Lower lobe of right lung (tissue), 2 donors: ENCODE measurements around the gene ALG11. TPM values are rescaled to one million over a fixed set of nuclear protein-coding genes. Genes with fewer than 3 reads are reported as not detected.
A peak's percentile ranks its signal among the peaks of the same experiment; 100 is the strongest.

ENCODE experiments used
- ATAC-seq, 2 donors: fragments of 200-7000 bp; cut with Tn5 transposase; one replicate each; pipeline ENCODE4 v1.9.1; 2020 to 2022; ENCODE audit warnings: mild to moderate bottlenecking in 2 of 2, moderate library complexity in 2 of 2
- DNase-seq: peaks from one replicate; pipeline ENCODE4 v3.0.0-alpha.2; 2020
- H3K27ac ChIP-seq: fragments of 200-600 bp; one replicate; pipeline ENCODE4 v1.8.0; 2022
- H3K27me3 ChIP-seq: fragments of 200-600 bp; one replicate; pipeline ENCODE4 v1.8.0; 2022; ENCODE audit warnings: low read depth
- H3K36me3 ChIP-seq: fragments of 200-600 bp; one replicate; pipeline ENCODE4 v1.8.0; 2022; ENCODE audit warnings: mild to moderate bottlenecking
- H3K4me1 ChIP-seq: fragments of 200-600 bp; one replicate; pipeline ENCODE4 v1.8.0; 2022
- H3K4me3 ChIP-seq: fragments of 200-600 bp; one replicate; pipeline ENCODE4 v1.8.0; 2022; ENCODE audit warnings: mild to moderate bottlenecking
- H3K9me3 ChIP-seq: fragments of 200-600 bp; one replicate; pipeline ENCODE4 v1.8.0; 2022
- intact Hi-C: fragments of 100-400 bp; cut with DNase I; formaldehyde crosslinking; loops from one replicate; pipeline ENCODE4 v1.11.0; 2022
- total RNA-seq: library from RNA; stranded (reverse); fragmentation: NEBNext Ultra II Directional; extraction: Animal tissue kit (Norgen Biotek cat#: 25700); gene quantifications from one replicate; pipeline ENCODE4 v1.2.1, GENCODE V29; 2021
- TF ChIP-seq, protein P1 (sequence below): fragments of 200-600 bp; IDR thresholded peaks from one replicate; pipeline ENCODE4 v1.8.0; 2022; ENCODE audit warnings: antibody characterized with exemption, mild to moderate bottlenecking
- donor health status: DM: no; HTN: yes; CAD: no; lungs with severe emphysema.

The ALG11 gene
- total RNA-seq, 1 donor from 2014 or later, result 34.5 TPM

DNA sequence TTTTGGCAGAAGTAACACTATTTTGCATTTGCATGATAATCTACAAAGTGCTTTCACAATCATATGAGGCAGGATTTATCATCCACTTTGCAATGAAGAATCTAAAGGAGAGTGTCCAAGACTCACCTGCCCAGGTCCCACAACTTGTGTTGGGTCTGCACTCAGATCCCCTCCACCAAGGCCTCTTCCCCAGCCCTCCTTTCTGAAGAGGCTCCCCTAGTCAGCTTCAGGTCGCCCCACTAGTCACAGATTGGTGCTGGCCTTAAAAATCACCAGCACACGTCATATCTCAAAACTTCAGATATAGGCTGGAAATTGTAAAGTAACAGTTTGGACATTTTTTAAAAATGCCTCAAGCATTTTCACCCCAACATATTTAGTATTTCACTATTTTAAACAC, 18.5 kb upstream of the ALG11 start:
- intact Hi-C loops, result loop anchor here (10.0 kb wide), 1 partner anchor 131 kb away; the partner anchor contains the start of gene NEK5
- Histone ChIP-seq H3K4me3 (no peak overlapping the region), H3K36me3 (no peaks in the 10 kb centered on the region), H3K9me3 (no peaks in the 10 kb centered on the region), H3K27ac (no peak overlapping the region), H3K27me3 (no peaks in the 10 kb centered on the region), H3K4me1 (peaks cover 21% of the 10 kb centered on the region)
- ATAC-seq (no peak), DNase-seq (no peak)
- TF ChIP-seq, protein P1, sequence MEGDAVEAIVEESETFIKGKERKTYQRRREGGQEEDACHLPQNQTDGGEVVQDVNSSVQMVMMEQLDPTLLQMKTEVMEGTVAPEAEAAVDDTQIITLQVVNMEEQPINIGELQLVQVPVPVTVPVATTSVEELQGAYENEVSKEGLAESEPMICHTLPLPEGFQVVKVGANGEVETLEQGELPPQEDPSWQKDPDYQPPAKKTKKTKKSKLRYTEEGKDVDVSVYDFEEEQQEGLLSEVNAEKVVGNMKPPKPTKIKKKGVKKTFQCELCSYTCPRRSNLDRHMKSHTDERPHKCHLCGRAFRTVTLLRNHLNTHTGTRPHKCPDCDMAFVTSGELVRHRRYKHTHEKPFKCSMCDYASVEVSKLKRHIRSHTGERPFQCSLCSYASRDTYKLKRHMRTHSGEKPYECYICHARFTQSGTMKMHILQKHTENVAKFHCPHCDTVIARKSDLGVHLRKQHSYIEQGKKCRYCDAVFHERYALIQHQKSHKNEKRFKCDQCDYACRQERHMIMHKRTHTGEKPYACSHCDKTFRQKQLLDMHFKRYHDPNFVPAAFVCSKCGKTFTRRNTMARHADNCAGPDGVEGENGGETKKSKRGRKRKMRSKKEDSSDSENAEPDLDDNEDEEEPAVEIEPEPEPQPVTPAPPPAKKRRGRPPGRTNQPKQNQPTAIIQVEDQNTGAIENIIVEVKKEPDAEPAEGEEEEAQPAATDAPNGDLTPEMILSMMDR, result no peak

DNA sequence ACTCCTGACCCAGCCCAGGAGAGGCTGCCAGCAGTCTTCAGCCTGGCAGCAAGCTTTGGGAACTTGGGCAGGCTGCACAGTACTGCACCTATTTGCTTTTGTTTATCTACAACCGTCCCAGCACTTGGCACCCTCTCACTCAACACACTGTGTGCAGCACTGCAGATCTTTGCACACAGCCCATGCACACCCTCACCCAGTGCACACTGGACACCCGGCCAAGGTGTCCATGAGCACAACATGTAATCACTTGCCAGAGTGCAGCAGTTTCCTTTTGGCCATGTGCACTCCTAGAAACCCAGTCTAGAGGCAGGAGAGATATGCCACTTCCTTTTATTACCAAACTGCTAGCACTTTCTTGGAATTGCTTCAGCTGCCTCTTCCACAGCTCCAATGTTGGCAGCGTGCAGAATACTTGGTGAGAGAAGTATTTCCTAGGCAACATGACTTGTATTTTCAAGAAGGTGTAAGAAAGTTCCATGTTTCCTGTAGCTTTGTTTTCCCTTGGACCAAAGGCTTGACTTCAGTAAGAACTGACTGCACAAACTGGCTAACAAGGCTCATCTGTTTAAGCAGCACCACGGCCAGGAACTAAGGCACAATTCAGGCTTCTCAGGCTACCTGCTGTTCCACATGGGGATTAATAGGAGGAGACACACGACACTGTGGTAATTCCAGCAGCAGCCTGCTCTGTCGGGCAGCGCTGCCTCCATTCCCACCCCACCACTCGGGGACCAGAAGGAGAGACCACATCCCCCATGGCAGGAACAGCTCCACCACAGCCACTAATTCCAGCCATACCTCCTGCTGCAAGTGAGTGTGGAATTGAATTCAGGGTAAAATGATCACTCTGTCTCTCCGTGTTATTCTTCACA, 16.3 kb upstream of the ALG11 start:
- no peak overlapping the region for H3K4me3 ChIP-seq
- DNase-seq (no peak), ATAC-seq (peak; percentile 62 to 72)
- no peaks in the 10 kb centered on the region for H3K27me3 ChIP-seq
- peaks cover 21% of the 10 kb centered on the region for H3K4me1 ChIP-seq
- no peaks in the 10 kb centered on the region for H3K36me3 ChIP-seq
- TF ChIP-seq, protein P1, result no peak
- intact Hi-C loops, result loop anchor here (10.0 kb wide), 1 partner anchor 129 kb away; the partner anchor contains the start of gene NEK5
- H3K9me3 ChIP-seq, result no peaks in the 10 kb centered on the region
- H3K27ac ChIP-seq, result peak overlapping the region; percentile 57

DNA sequence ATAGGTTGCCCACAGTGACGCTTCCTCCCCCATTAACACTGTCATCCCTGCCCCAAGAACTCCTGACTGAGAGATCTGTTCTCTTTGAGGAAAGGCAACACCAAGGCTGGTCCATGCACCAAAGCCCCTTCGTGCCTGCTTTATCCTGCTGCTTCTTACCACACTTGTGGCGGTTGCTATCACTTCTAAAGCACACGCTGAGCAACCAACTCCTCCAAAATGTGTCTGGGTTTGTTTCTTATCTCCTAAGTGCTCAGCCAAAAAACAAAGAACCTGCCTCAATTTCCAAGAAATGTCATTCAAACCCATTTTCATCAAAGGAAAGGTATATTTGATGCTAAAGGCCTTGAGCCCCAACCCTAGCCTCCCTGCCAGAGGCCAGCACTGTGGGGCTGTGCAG, 15.6 kb upstream of the ALG11 start:
- TF ChIP-seq, protein P1, result no peak
- H3K4me3 ChIP-seq, result no peak overlapping the region
- intact Hi-C loops, result loop anchor here (10.0 kb wide), 1 partner anchor 128 kb away; the partner anchor contains the start of gene NEK5
- H3K4me1 ChIP-seq, result peaks cover 21% of the 10 kb centered on the region
- H3K27me3 ChIP-seq, result no peaks in the 10 kb centered on the region
- ATAC-seq (no peak), DNase-seq (no peak)
- H3K36me3 ChIP-seq, result no peaks in the 10 kb centered on the region
- no peaks in the 10 kb centered on the region for H3K9me3 ChIP-seq
- H3K27ac ChIP-seq, result peak overlapping the region; percentile 57

DNA sequence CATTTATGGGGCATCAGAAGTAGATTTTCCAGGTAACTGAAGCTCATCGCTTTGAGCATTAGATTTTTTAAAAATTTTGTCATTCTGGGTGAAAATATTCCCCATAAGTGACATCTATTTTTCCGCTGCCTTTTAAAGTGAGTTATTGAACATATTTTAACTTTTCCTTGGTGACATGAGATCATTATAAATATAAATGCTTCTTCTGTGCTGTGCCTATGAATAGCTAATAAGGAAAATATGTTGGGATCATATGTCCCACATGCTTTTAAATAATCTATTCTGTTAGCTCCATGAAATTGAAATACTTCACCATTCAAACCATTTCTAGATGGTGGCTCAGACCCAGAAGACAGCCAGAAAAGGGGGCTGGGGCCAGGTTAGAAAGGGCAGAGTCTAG, 15.0 kb upstream of the ALG11 start:
- TF ChIP-seq, protein P1, result no peak
- intact Hi-C loops, result loop anchor here (10.0 kb wide), 1 partner anchor 128 kb away; the partner anchor contains the start of gene NEK5

DNA sequence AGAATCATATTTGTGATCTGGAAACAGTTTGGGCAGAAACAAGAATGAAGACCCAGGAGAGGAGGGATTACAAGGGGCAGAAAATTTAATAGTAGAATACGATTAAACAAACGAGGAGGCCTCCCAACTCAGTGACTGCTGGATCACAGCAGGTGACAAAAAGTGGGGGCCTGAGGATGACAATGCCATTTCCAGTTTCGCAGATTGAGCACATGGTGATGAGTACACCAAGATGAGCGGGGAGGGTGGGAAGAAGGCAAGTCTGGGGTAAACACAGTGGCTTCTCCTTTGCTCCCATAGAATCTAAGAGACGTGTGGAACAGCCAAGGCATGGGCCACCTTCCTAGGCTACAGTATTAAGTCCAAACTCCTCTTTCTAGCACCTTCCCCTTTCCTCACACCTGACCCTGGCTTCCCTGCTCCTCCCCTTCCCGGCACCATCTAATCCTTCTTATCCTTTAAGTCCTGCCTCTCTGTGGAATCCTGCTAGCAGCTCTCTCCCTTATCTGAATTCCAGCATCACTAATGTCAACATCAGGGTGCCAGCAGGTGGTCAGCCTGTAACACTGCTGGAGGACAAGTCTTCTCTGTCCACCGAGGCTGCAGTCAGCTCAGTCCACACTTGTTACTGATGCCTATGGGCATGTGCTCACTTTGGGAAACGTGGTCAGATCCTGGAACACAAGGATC, 14.4 kb upstream of the ALG11 start:
- H3K36me3 ChIP-seq, result no peaks in the 10 kb centered on the region
- no peak overlapping the region for H3K4me3 ChIP-seq
- intact Hi-C loops, result loop anchor here (10.0 kb wide), 1 partner anchor 127 kb away; the partner anchor contains the start of gene NEK5
- peaks cover 21% of the 10 kb centered on the region for H3K4me1 ChIP-seq
- TF ChIP-seq, protein P1, result no peak
- no peak for DNase-seq
- peak in 1 of 2 donors; percentile 48 for ATAC-seq
- no peak overlapping the region for H3K27ac ChIP-seq
- H3K27me3 ChIP-seq, result no peaks in the 10 kb centered on the region
- H3K9me3 ChIP-seq, result no peaks in the 10 kb centered on the region

More for the DNA sequence above, 15.0 kb upstream of the ALG11 start:
- H3K36me3 ChIP-seq, result no peaks in the 10 kb centered on the region
- H3K4me1 ChIP-seq, result peaks cover 21% of the 10 kb centered on the region
- no peak overlapping the region for H3K27ac ChIP-seq
- ATAC-seq (no peak), DNase-seq (no peak)
- H3K27me3 ChIP-seq, result no peaks in the 10 kb centered on the region
- H3K9me3 ChIP-seq, result no peaks in the 10 kb centered on the region
- no peak overlapping the region for H3K4me3 ChIP-seq
